PFSK-1 (cell line): ENCODE results near the gene LATS1.

Experiments used
- FOXP2 ChIP-seq: optimal IDR thresholded peaks from 2 replicates; pipeline ENCODE3; 2011; ENCODE audit warnings: borderline replicate concordance, control low read depth, inconsistent platforms; ENCODE audit not compliant: insufficient read depth; ENCODE audit errors: extremely low read length, extremely low read depth
- POLR2AphosphoS5 ChIP-seq: IDR thresholded peaks from 2 replicates; pipeline ENCODE4 v1.6.1; 2012; ENCODE audit warnings: low read depth, mild to moderate bottlenecking, control low read depth, low read length, moderate library complexity
- REST ChIP-seq, 2 experiments: IDR thresholded peaks; 2 replicates each; pipeline versions ENCODE4 v1.6.1 to v1.8.0; 2011 to 2012; ENCODE audit warnings: low read depth in 2 of 2, low read length in 2 of 2, control low read depth in 1 of 2, inconsistent platforms in 1 of 2, mild to moderate bottlenecking in 1 of 2, moderate library complexity in 1 of 2; ENCODE audit not compliant: insufficient read depth in 1 of 2
- SIN3A ChIP-seq: IDR thresholded peaks from 2 replicates; pipeline ENCODE4 v1.6.1; 2012; ENCODE audit warnings: mild to moderate bottlenecking, low read length, moderate library complexity, borderline replicate concordance; ENCODE audit not compliant: insufficient read depth
- TAF1 ChIP-seq: IDR thresholded peaks from 2 replicates; pipeline ENCODE4 v1.6.1; 2012; ENCODE audit warnings: low read length, control low read depth, borderline replicate concordance; ENCODE audit not compliant: insufficient read depth

The LATS1 gene

GRCh38 chr6:149696901-149697300, 21.0 kb downstream of the LATS1 start:
- TF ChIP-seq REST (IDR thresholded peaks at IDR 0.05; ENCODE audit: insufficient read depth in 1 of 2, low read depth in 2 of 2, low read length in 2 of 2), result no peak

GRCh38 chr6:149694921-149695320, 23.0 kb downstream of the LATS1 start:
- TF ChIP-seq TAF1 (no peak), REST (IDR thresholded peaks at IDR 0.05; ENCODE audit: insufficient read depth in 1 of 2, low read depth in 2 of 2, low read length in 2 of 2) (no peak), SIN3A (no peak), FOXP2 (no peak), POLR2AphosphoS5 (no peak)

- TF ChIP-seq FOXP2 (no peak), POLR2AphosphoS5 (no peak), TAF1 (no peak), SIN3A (no peak), REST (IDR thresholded peaks at IDR 0.05; ENCODE audit: insufficient read depth in 1 of 2, low read depth in 2 of 2, low read length in 2 of 2) (no peak)
These were observed 26.7 kb downstream of the LATS1 start for GRCh38 chr6:149691201-149691600.

GRCh38 chr6:149686230-149686629, 31.7 kb downstream of the LATS1 start:
- TF ChIP-seq POLR2AphosphoS5, result no peak
- no peak for TF ChIP-seq SIN3A
- TF ChIP-seq REST (IDR thresholded peaks at IDR 0.05; ENCODE audit: insufficient read depth in 1 of 2, low read depth in 2 of 2, low read length in 2 of 2), result no peak
- TF ChIP-seq FOXP2, result no peak
- no peak for TF ChIP-seq TAF1

- no peak for TF ChIP-seq FOXP2
- TF ChIP-seq SIN3A, result no peak
- no peak for TF ChIP-seq REST (IDR thresholded peaks at IDR 0.05; ENCODE audit: insufficient read depth in 1 of 2, low read depth in 2 of 2, low read length in 2 of 2)
- no peak for TF ChIP-seq TAF1
- no peak for TF ChIP-seq POLR2AphosphoS5
These were observed 34.5 kb downstream of the LATS1 start for GRCh38 chr6:149683256-149683859.
